CMK (cell line): ENCODE data around the gene PRR19.
A peak's percentile ranks its signal among the peaks of the same experiment; 100 is the strongest.

Experiments used
- DNase-seq: peaks from one replicate; pipeline ENCODE4 v3.0.0-alpha.2; 2010; ENCODE audit warnings: low read depth

The PRR19 gene

GRCh38 chr19:42271861-42272534, 29.9 kb upstream of the PRR19 start:
- no peak for DNase-seq

DNA sequence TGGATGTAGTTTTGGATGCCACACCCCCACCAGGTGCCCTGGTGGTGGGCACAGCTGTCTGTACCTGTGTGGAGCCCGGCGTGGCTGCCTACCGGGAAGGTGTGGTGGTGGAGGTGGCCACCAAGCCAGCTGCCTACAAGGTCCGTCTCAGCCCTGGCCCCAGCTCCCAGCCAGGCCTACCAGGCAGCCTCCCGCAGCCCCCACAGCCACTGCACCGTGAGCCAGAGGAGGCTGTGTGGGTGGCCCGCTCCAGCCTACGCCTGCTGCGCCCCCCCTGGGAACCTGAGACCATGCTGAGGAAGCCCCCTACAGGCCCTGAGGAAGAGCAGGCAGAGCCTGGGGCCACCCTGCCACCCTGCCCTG, 29.4 kb upstream of the PRR19 start:
- DNase-seq, result no peak

GRCh38 chr19:42272989-42273406, 28.9 kb upstream of the PRR19 start:
- DNase-seq, result no peak

DNA sequence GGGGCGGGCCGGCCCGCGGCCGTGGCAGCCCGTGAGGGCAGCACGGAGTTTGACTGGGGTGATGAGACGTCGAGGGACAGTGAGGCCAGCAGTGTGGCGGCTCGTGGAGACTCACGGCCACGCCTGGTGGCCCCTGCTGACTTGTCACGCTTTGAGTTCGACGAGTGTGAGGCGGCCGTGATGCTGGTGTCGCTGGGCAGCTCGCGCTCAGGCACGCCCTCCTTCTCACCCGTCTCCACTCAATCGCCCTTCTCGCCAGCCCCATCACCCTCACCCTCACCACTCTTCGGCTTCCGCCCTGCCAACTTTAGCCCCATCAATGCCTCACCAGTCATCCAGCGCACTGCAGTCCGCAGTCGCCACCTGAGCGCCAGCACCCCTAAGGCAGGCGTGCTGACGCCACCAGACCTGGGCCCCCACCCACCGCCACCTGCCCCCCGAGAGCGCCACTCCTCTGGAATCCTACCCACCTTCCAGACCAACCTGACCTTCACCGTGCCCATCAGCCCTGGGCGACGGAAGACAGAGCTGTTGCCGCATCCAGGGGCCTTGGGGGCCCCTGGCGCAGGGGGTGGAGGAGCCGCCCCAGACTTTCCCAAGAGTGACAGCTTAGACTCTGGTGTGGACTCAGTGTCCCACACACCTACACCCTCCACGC, 28.4 kb upstream of the PRR19 start:
- DNase-seq, result no peak

DNA sequence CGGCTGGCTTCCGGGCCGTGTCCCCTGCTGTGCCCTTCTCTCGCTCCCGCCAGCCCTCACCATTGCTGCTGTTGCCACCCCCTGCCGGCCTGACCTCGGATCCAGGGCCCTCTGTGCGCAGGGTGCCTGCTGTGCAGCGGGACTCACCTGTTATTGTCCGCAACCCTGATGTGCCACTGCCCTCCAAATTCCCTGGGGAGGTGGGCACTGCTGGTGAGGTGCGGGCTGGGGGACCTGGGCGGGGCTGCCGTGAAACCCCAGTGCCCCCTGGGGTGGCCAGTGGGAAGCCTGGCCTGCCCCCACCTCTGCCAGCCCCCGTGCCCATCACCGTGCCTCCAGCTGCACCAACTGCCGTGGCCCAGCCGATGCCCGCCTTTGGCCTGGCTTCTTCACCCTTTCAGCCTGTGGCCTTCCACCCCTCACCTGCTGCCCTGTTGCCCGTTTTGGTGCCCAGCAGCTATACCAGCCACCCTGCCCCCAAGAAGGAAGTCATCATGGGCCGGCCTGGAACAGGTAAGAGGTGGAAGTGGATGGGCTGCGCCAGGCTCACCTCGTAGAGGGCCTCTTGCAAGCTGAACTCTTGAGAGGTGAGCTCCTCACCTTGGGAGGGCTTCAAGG, 27.8 kb upstream of the PRR19 start:
- DNase-seq, result no peak

DNA sequence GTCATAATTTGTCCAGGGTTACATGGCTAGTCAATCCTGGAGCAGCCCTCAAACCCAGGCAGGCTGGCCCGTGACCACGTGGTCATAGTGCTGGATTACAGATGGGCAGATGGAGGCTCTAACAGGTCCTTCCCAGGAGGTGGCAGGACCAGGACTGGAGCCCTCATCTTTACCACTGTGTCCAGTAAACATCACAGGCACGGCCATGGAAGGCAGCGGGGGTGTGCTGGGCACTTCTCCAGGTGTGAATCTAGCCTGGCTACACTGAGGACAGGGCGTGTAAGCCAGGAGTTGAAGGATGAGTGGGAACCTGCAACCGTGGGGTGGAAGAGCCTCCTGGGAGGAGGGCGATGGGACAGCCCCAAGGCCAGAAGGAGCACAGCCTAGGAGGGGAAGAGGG, 26.8 kb upstream of the PRR19 start:
- no peak for DNase-seq

GRCh38 chr19:42275517-42275916, 26.4 kb upstream of the PRR19 start:
- DNase-seq, result no peak

- DNase-seq, result no peak
Observed at GRCh38 chr19:42276284-42276683, 25.6 kb upstream of the PRR19 start.

DNA sequence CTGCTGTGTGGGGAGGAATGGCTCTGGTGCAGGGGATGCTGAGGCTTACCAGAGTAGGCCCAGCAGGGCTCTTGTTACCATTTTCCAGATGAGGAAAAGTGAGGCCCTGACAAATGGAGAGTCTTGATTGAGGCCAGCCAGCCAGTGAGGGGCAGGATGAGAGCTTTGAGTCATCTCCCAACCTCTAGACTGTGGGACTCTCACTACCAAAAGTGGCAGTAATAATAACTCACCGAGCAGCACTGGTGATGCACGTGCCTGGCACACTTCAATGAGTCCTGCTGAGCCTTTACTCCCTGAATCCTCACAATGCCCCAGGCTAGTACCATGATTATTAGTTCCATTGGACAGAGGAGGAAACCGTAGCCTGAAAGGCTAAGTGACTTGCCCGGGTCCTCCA, 25.1 kb upstream of the PRR19 start:
- DNase-seq, result no peak

- no peak for DNase-seq
Observed at GRCh38 chr19:42277821-42278451, 24.0 kb upstream of the PRR19 start.

DNA sequence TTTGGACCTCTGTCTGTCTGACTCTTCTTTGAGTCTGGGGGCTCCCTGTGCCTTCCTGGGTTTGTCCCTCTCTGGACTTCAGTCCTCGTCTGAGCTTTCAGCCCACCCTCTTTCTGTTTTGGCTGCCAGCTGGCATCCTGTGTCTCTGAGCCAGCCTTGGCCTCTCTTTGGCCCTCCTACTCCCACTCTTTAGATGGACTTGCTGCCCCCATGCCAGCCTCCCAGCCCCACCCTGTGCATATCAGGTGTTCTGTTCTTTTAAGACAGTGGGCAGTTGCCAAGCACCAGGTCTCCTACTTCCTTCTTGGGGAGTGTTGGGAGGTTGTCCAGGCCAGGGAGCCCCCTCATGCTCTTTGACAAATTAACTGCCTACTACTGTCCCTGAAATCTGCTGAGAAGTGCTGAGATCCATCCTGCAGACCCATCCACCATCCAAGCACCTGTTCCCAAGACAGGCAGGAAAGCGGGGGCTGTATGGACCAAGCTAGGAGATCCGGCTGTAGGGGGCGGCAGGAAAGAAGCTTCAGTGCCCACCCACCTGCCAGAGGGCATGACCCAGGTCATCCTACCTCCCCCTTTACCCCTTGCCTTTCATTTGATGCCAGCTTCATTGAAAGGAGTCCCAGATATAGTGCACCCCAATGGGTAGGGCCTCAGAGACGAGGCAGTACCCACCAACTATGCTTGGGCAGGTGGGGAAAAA, 23.3 kb upstream of the PRR19 start:
- no peak for DNase-seq

DNA sequence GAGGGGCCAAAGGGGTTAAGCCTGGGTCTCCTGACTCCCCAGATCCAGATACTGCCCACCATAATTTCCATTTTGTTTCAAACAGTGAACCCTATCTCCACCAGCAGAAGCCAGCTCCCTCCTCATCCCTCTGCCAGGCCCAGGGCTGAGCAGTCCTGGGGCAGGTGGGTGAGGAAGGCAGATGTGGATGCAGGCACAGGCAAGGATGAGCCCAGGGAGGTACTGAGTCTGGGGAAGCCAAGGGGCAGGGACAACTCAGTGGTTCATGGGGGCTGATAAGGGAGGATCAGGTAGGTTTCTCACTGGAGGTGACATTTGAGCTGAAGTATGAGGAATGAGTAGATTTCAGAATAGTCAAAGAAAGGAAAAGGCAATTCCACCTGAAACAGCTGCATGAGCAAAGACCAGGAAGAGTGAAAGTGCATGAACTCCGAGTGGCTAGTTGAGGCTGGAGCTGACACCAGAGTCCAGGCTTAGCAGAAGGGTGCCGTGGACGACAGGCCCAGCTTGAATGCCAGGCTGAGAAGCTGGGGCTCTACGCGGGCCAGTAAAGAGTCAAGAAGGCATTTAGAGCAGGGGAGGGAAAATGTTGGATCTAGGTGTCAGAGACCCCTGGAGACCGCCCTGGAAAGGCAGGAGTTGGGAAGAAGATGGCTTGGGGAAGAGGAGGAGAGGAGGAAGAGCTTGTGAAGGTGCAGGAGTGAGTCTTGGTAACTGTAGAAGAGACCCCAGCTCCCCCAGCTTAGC, 22.6 kb upstream of the PRR19 start:
- no peak for DNase-seq

DNA sequence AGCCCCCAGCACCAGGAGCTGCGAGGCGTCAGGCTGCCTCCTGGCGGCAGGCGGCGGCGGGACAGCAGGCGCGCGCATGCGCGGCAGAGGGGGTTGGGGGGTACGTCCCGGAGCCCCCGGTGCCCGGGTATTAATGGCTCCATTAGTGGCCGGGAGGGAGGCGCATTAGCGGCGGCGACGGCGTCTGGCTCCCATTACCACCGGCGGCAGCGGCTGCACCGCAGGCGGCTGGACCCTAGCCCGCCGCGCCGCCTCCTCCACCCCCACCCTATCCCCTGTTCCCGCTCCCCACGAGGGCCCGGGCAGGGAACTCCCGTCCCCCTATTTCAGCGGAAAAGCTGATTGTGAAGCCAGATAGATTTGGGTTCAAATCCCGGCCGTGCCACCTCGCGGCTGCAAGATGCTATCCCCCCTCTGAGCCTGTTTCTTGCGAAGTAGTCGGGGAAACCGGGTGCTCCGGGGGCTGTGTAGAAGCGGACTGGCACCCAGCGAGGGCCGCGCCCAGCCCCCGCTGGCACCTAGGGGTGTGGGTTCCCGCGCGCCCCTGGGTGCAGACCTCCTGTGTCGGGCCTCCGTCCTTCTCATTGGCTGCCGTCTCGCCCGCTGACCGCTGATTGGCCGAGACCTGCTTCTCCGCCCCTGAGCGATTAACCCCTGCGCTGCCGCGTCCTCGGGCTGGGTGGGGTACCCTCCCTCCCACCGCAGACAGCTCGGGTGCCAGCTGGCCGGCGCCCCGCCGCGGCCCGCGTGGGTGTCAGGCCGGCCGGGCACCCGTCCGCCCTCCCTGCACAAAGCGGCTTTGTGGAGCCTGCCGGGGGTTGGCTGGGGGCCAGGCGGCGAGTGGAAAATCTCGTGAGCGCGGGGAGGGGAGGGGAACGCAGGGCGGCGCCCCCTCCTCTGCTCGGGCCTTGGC, 21.8 kb upstream of the PRR19 start:
- peak; percentile 81 for DNase-seq

GRCh38 chr19:42280815-42281145, 21.2 kb upstream of the PRR19 start:
- no peak for DNase-seq

DNA sequence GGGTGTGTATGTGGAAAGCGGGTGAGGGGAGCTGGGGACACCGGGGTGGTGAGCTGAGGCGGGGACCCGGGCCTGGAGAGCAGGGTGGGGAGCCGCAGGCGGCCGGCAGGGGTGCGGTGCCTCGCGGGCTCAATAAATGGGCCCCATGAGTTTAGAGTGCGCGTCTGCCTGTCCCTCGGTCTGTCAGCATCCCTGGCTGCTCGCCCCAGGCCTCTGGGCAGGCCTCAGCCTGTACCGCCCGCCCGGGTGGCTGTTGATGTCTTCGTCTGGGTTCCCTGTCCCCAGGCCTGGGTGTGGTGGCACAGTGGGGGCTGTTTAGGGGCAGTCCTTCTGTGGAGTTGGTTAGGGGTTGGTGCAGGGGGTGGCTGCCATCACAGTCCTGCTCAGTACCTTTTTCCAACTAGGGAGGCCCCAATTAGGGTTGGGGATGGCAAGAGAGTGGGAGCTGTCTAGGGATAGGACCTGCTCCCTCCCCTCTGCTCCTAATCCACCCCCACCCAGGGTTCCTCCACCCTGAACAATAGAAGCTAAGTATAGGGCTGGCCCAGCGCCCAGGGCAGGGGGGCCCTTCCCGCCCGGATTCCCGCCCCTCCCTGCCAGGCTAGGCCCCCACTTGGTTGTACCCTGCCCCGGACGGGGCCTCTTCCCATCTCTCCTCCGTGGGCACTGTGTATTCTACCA, 20.6 kb upstream of the PRR19 start:
- DNase-seq, result no peak

GRCh38 chr19:42281827-42282762, 19.8 kb upstream of the PRR19 start:
- DNase-seq, result no peak

DNA sequence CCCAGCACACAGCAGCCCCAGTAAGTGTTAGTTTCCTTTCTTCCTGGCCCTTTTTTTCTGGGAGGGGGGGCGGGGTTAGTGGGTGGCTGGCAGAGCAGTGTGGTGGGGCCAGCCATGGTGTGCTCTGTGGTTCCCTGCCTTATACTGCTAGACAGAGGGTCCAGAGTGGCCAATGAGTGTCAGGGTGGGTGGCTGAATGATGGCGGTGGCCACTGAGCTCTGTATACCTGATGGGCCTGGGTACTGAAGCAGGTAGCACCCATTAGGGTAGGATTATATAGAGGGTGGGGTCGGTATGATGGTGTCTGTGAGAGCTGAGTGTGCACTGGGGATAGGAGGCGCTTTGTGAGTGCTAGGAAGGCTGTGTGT, 19.1 kb upstream of the PRR19 start:
- no peak for DNase-seq

GRCh38 chr19:42283188-42284065, 18.5 kb upstream of the PRR19 start:
- DNase-seq, result peak; percentile 76
